ENCODE data around the gene DRAM1. TPM values are rescaled to one million over a fixed set of nuclear protein-coding genes. Genes with fewer than 3 reads are reported as not detected.
A peak's percentile ranks its signal among the peaks of the same experiment; 100 is the strongest.

The DRAM1 gene
- total RNA-seq, 4 donors from 2014 or later, result 13.2 to 29.1 (median 21.2) TPM

DNA sequence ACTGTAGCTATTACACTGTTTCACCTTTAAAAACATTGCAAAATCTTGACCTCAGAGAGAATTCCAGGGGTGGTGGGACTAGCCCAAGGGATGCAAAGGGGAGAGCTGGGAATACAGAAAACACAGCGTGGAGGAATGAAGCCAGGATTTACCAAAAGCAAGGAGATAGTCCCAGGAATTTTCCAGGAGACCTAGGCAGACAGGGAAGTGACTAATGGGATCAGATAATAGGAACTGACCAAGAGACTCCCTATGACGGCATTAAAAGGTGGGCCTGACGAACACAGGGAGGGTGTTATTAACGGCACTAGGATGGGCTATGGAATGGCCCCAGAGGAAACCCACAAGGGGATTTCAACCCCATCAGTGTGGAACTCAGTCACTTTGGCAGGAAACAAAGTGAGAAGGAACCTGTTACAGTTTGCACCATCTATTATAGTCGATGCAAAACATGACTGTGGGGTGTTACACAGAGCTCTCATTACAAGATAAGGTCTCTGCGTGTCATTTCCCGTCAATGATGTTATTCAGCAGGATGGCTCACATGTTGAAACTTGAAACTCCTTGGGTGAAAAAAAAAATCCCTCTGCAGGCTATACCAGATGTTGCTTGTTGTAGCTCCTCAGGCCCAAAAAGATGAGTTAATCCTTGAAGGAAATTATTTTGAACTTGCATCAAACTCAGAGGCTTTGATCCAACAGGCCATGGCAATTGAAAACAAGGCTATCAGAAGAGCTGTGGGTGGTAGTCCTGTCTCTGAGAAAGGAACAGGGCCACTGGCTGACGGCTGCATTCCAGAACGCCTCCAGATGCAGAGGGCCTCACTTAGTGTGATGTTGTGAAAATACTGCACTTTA is 58.7 kb downstream of the DRAM1 start:
- TF ChIP-seq EP300 (IDR thresholded peaks at IDR 0.05), result no peak
- TF ChIP-seq POLR2AphosphoS5 (IDR thresholded peaks at IDR 0.05), result peak; percentile 23
- peak in 1 of 4 experiments; percentile 14 for TF ChIP-seq CTCF (IDR thresholded peaks at IDR 0.05)
- TF ChIP-seq POLR2A (IDR thresholded peaks at IDR 0.05), result no peak
- ATAC-seq, result peak; percentile 83
- H3K9me3 ChIP-seq, result no peaks in the 10 kb centered on the region

DNA sequence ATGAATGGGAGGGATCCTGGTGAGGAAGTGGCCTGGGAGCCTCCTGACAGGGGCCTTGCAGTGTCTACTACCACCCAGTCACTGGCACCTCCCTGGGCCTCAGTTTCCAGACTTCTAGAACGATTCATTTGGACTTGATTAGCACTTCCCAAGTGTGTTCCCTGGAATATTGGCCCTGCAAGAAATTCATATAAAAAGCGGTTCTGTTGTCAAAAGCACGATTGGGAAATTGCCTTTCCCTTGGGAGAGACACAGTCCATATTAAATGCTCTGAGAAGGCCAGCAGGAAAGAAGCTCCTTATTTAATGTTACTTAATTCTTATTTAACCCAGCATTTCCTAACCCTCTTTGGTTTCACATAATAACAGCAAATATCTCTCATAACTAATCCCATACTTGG is 61.9 kb downstream of the DRAM1 start:
- Histone ChIP-seq H3K36me3 (no peaks in the 10 kb centered on the region), H3K27me3 (no peaks in the 10 kb centered on the region), H3K27ac (peak overlapping the region in 3 of 4 donors; percentile 46 to 69 (median 55)), H3K4me1 (peaks cover 0 to 18% (median 0%) of the 10 kb centered on the region in 3 donors), H3K4me3 (no peak overlapping the region), H3K9me3 (no peaks in the 10 kb centered on the region)
- peak; percentile 31 for ATAC-seq
- TF ChIP-seq POLR2AphosphoS5 (IDR thresholded peaks at IDR 0.05) (no peak), EP300 (IDR thresholded peaks at IDR 0.05) (no peak), CTCF (IDR thresholded peaks at IDR 0.05) (no peak), POLR2A (IDR thresholded peaks at IDR 0.05) (no peak)
- WGBS, 2 donors (ENCODE audit: low coverage in 1 of 2), result 40 to 52% methylated on average over 3 of the region's 3 CpGs

More for the DNA sequence above, 58.7 kb downstream of the DRAM1 start:
- H3K4me1 ChIP-seq, result peaks cover 0 to 13% (median 0%) of the 10 kb centered on the region in 3 donors
- H3K4me3 ChIP-seq, result no peak overlapping the region
- no peaks in the 10 kb centered on the region for H3K27me3 ChIP-seq
- H3K36me3 ChIP-seq, result no peaks in the 10 kb centered on the region
- peak overlapping the region in 3 of 4 donors; percentile 50 to 69 (median 57) for H3K27ac ChIP-seq
- 20 to 38% methylated on average over 8 of the region's 9 CpGs for WGBS, 2 donors (ENCODE audit: low coverage in 1 of 2)

- Histone ChIP-seq H3K27me3 (no peaks in the 10 kb centered on the region), H3K36me3 (no peaks in the 10 kb centered on the region), H3K27ac (peak overlapping the region in 3 of 4 donors; percentile 33 to 69 (median 46)), H3K4me3 (no peak overlapping the region), H3K4me1 (peaks cover 0 to 18% (median 0%) of the 10 kb centered on the region in 3 donors), H3K9me3 (no peaks in the 10 kb centered on the region)
- TF ChIP-seq POLR2A (IDR thresholded peaks at IDR 0.05) (no peak), CTCF (IDR thresholded peaks at IDR 0.05) (peak; percentile 44 to 82 (median 72))
- 0 to 3% methylated on average over 3 of the region's 3 CpGs for WGBS, 2 donors (ENCODE audit: low coverage in 1 of 2)
- peak; percentile 35 for ATAC-seq
Observed at GRCh38 chr12:101939856-101940265, 62.5 kb downstream of the DRAM1 start.

DNA sequence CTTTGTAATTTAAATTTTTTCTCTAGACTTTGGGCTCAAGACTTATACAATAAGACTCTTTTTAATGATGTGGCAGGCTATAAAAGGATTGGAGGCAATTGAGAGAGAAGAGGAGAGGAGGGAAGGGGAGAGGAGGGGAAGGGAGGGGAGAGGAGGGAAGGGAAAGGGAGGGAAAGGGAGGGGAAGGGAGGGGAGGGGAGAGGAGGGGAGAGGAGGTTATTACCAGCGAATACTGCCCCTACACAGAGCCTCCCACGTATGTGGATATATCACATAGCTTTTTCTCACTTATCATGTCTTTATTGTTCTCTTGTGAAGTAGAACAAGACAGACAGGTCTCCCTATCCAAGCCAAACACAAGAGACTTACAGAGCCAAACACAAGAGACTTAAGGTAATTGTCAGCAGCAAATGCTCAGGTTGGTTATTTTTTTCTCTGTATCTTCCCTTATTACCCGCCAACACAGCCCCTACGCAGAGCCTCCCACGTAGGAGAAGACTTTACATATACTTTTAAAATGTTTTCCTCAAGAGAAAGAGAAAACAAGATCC is 63.1 kb downstream of the DRAM1 start:
- H3K27me3 ChIP-seq, result no peaks in the 10 kb centered on the region
- H3K9me3 ChIP-seq, result no peaks in the 10 kb centered on the region
- peaks cover 0 to 18% (median 0%) of the 10 kb centered on the region in 3 donors for H3K4me1 ChIP-seq
- H3K27ac ChIP-seq, result peak overlapping the region in 3 of 4 donors; percentile 46 to 71 (median 69)
- 72 to 73% methylated on average over 2 to 5 of the region's 5 CpGs for WGBS, 2 donors (ENCODE audit: low coverage in 1 of 2)
- ATAC-seq, result no peak
- no peak overlapping the region for H3K4me3 ChIP-seq
- no peaks in the 10 kb centered on the region for H3K36me3 ChIP-seq
- no peak for TF ChIP-seq CTCF (IDR thresholded peaks at IDR 0.05)
- no peak for TF ChIP-seq EP300 (IDR thresholded peaks at IDR 0.05)
- TF ChIP-seq POLR2AphosphoS5 (IDR thresholded peaks at IDR 0.05), result no peak
- no peak for TF ChIP-seq POLR2A (IDR thresholded peaks at IDR 0.05)
